Measurements from ENCODE around the gene BTN1A1.

- TF ChIP-seq EZH2 (IDR thresholded peaks at IDR 0.05; ENCODE audit: insufficient read depth, low read length), result no peak
- no peak for TF ChIP-seq CTCF (IDR thresholded peaks at IDR 0.05; ENCODE audit: insufficient read depth, low read depth, low read length)
Observed at GRCh38 chr6:26552205-26552604, 52.1 kb downstream of the BTN1A1 start.

Data from astrocyte (in vitro differentiated cells and primary cell).